HepG2 (cell line): ENCODE results near the gene ESRRB. TPM values are rescaled to one million over a fixed set of nuclear protein-coding genes. Genes with fewer than 3 reads are reported as not detected.

Experiments
- GABPA ChIP-seq, 2 experiments: IDR thresholded peaks; 2 replicates each; pipeline ENCODE4 v1.6.1; 2011 to 2016; ENCODE audit warnings: low read depth in 2 of 2, low read length in 1 of 2, missing biosample characterization in 1 of 2, missing genetic modification characterization in 1 of 2
- JUND ChIP-seq: sonication (generic); formaldehyde crosslinking; IDR thresholded peaks from 2 replicates; pipeline ENCODE4 v1.8.0; 2022; ENCODE audit warnings: mild to moderate bottlenecking, missing genetic modification reagents
- TARDBP ChIP-seq: sonication (generic); formaldehyde crosslinking; IDR thresholded peaks from 2 replicates; pipeline ENCODE4 v1.8.0; 2022; ENCODE audit warnings: mild to moderate bottlenecking, missing genetic modification reagents
- ZFP41 ChIP-seq: sonication (generic); formaldehyde crosslinking; IDR thresholded peaks from 2 replicates; pipeline ENCODE4 v1.4.0; 2020; ENCODE audit warnings: mild to moderate bottlenecking, missing genetic modification reagents, borderline replicate concordance
- ZNF407 ChIP-seq: sonication (generic); formaldehyde crosslinking; IDR thresholded peaks from one replicate; pipeline ENCODE4 v1.5.1; 2020; ENCODE audit warnings: mild to moderate bottlenecking, missing genetic modification reagents; ENCODE audit errors: not compliant biosample characterization
- polyA plus RNA-seq, 8 experiments: library from polyadenylated mRNA; depleted of rRNA in 3 of 8; stranded (reverse) in 7 of 8; unstranded in 1 of 8; fragments of >200 nt; fragmentation: Illumina TruSeq in 4 of 8; extraction: Trizol in 4 of 8; gene quantifications; 2 replicates each; pipeline versions ENCODE4 v1.2.1 to v1.2.3, GENCODE V29; 2011 to 2016; ENCODE audit warnings: low read depth in 4 of 8, missing spikeins in 1 of 8, mixed read lengths in 1 of 8; ENCODE audit not compliant: insufficient read depth in 1 of 8
- total RNA-seq, 5 experiments: library from RNA; depleted of rRNA; stranded (reverse); fragments of >200 nt; fragmentation: Illumina TruSeq; extraction: Trizol; gene quantifications; 2 replicates each; pipeline ENCODE4 v1.2.3, GENCODE V29; 2016; ENCODE audit warnings: low read depth in 1 of 5
- TF ChIP-seq, protein P1 (sequence below): sonication (generic); formaldehyde crosslinking; IDR thresholded peaks from 2 replicates; pipeline ENCODE4 v1.5.0; 2020; ENCODE audit warnings: mild to moderate bottlenecking, missing genetic modification reagents
- TF ChIP-seq, protein P2 (sequence below): sonication (generic); formaldehyde crosslinking; IDR thresholded peaks from 2 replicates; pipeline ENCODE4 v1.8.0; 2022; ENCODE audit warnings: missing genetic modification reagents, mild to moderate bottlenecking, borderline replicate concordance

ESRRB gene
- total and polyA plus RNA-seq, 2 of the 13 experiments (the other 11 are each of a cell fraction or from before 2014, with no cell fraction given) = 0.04 to 0.33 TPM

DNA sequence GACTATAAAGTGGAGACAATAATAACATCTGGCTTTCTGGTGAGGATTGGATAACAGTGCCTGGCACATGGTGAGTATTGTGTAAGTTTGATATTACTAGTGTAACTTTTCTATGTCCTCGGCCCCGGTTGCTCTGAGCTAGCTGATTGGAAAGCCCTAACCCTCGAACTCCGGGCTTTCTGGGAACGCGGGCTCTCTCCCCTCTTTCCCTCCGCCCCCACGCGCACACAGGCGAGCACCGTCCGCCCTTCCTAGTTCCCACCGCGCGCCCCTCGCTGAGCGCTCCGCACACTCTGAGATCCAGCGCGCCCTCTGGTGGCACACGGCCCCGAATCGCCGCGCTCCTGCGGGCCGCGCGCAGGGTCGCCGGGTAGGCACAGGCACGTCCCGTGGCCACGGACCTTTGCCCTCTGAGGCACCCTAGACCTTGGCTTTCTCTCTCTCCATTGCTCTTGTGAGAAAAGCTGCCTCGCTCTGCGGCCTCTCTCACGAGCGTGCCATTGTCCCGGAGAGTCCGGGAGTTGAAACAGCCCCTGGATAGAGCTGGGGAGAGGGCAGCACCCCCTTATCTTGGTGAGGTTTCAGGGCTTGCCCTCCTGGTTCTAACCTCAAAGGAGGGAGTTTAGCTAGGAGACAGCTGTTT, 23.2 kb upstream of the ESRRB start (continued):
- no peak for TF ChIP-seq ZNF407 (CRISPR knock-in tag)
- no peak for TF ChIP-seq ZFP41 (CRISPR knock-in tag)
- TF ChIP-seq, protein P1, sequence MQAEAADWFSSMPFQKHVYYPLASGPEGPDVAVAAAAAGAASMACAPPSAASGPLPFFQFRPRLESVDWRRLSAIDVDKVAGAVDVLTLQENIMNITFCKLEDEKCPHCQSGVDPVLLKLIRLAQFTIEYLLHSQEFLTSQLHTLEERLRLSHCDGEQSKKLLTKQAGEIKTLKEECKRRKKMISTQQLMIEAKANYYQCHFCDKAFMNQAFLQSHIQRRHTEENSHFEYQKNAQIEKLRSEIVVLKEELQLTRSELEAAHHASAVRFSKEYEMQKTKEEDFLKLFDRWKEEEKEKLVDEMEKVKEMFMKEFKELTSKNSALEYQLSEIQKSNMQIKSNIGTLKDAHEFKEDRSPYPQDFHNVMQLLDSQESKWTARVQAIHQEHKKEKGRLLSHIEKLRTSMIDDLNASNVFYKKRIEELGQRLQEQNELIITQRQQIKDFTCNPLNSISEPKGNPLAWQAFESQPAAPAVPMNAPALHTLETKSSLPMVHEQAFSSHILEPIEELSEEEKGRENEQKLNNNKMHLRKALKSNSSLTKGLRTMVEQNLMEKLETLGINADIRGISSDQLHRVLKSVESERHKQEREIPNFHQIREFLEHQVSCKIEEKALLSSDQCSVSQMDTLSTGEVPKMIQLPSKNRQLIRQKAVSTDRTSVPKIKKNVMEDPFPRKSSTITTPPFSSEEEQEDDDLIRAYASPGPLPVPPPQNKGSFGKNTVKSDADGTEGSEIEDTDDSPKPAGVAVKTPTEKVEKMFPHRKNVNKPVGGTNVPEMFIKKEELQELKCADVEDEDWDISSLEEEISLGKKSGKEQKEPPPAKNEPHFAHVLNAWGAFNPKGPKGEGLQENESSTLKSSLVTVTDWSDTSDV = no peak
- TF ChIP-seq GABPA (IDR thresholded peaks at IDR 0.05; ENCODE audit: low read depth, low read length) = no peak
- no peak for TF ChIP-seq GABPA (CRISPR knock-in tag; IDR thresholded peaks at IDR 0.05; ENCODE audit: low read depth)
- no peak for TF ChIP-seq JUND (CRISPR knock-in tag)
- TF ChIP-seq, protein P2, sequence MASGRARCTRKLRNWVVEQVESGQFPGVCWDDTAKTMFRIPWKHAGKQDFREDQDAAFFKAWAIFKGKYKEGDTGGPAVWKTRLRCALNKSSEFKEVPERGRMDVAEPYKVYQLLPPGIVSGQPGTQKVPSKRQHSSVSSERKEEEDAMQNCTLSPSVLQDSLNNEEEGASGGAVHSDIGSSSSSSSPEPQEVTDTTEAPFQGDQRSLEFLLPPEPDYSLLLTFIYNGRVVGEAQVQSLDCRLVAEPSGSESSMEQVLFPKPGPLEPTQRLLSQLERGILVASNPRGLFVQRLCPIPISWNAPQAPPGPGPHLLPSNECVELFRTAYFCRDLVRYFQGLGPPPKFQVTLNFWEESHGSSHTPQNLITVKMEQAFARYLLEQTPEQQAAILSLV (CRISPR knock-in tag) = no peak
- TF ChIP-seq TARDBP (CRISPR knock-in tag) = peak; percentile 64; the same call in 1 of the 2 replicates
- TF ChIP-seq, all 625 proteins: peak for 154
